ENCODE measurements around the gene NOMO2. TPM values are rescaled to one million over a fixed set of nuclear protein-coding genes. Genes with fewer than 3 reads are reported as not detected.
"Not testable (repeated sequence)": the region's sequence is repeated elsewhere in the genome, so short reads cannot be mapped to it uniquely, and the experiment has no call there.

The NOMO2 gene
- total RNA-seq, 1 experiment from 2014 or later, result 96.0 TPM

DNA sequence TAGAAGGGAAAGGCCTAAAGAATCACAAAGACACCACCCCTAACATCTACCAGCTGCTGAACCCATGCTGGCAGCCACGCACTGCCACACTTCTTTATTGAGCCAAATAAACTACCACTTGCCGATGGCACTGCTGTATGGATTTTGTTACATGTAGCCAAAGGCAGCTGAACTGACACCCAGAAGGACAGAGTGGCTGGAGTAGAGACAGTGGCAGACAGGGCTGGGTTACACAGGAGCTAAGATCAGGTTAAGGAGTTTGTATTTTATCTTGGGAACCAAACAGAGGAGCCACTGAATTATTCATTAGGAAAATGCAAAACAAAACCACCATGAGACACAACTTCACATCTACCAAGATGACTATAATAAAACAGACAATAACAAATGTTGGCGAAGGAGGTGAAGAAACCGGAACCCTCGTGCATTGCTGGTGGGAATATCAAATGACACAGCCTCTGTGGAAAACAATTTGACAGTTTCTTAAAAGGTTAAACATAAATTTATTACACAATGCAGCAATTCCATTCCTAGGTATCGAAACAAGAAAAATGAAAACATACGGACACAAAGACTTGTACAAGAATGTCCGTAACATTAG lies 35.9 kb downstream of the NOMO2 start:
- H3K9me3 Mint-ChIP-seq; ATAC-seq; POLR2A ChIA-PET; H3K27me3 Mint-ChIP-seq (ENCODE audit: low read depth); H3K27ac Mint-ChIP-seq; H3K4me1 Mint-ChIP-seq; H3K4me3 Mint-ChIP-seq; CTCF ChIA-PET; DNase-seq (ENCODE audit: low spot score): not testable (repeated sequence)
- H3K36me3 Mint-ChIP-seq, result peaks cover 10% of the 10 kb centered on the region

DNA sequence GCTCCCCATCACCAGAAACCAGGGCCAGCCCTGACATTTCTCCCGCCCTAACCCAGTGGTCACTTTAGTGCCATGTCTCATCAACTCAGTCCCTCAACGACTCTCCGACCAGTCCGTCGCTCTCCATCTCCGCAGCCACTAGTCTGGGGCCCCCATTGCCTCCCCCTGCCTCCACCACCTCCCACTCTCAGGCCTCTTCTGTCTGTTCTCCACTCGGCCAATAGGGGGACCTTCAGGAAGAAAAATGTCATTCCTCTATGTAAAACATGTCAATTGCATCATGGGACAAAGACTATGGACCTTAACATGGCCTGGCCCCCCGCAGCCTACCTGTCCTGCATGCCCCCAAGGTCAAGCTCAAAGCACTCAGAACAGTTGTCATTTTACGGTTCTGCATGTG lies 39.3 kb downstream of the NOMO2 start:
- H3K4me1 Mint-ChIP-seq; H3K9me3 Mint-ChIP-seq; H3K27ac Mint-ChIP-seq; DNase-seq (ENCODE audit: low spot score); H3K4me3 Mint-ChIP-seq; H3K27me3 Mint-ChIP-seq (ENCODE audit: low read depth); H3K36me3 Mint-ChIP-seq; CTCF ChIA-PET; POLR2A ChIA-PET: not testable (repeated sequence)
- ATAC-seq, result peak; percentile 51

DNA sequence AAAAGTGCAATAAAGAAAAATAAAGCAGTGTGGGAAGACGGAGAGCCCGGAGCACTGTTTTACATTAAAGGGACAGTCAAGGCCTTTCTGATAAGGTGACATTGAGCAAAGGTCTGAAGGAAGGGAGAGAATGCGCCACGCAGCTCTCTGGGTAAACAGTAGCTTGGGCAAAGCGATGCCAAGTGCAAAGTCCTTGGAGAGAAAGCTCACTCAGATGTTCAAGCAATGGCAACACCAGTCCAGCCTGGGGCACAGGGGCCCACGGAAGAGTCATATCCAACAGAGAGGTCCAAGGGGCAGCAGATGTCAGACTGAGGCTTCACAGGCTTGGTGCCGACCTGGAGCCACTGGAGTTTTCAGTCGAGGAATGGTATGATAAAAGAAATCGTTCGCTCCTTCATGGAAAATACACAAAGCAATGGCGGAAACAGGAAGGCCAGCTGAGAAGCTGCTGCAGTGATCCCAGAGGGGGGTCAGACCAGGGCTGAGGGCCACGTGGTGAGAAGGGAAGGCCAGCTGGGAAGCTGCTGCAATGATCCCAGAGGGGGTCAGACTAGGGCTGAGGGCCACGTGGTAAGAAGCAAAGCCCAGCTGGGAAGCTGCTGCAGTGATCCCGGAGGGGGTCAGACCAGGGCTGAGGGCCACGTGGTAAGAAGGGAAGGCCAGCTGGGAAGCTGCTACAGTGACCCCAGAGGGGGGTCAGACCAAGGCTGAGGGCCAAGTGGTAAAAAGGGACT lies 40.3 kb downstream of the NOMO2 start:
- DNase-seq (ENCODE audit: low spot score); H3K27ac Mint-ChIP-seq; H3K36me3 Mint-ChIP-seq: not testable (repeated sequence)

DNA sequence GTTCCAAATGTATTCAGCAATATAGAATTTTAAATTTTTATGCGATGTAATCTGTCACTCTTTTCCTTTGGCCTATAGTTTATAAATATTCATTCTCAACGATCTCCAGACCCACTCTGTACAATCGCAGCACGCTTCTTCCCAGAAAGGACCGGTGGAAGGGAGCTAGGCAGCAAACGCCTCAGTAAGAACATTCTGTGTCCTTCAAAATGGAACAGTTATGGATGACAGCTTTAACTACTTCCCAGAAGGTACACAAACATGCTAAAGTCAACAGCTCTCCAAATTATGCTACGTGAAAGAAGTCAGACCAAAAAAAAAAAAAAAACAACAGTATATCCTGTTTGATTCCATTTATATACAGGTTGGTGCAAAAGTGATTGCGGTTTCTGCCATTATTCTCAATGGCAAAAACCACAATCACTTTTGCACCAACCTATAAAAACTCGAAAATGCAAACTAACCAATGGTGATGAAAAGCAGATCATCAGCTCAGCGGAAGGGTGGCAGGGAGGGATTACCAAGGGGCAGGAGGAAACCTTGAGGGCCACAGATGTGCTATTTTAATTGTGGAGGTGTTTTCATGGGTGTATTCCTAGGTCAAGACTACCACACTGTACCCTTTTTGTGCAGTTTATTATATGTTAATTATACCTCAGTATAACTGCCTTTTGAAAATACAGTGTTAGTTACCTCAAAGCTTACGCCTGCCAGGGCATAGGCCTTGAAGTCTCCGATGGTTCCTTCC lies 43.2 kb downstream of the NOMO2 start:
- DNase-seq (ENCODE audit: low spot score); H3K9me3 Mint-ChIP-seq; H3K4me3 Mint-ChIP-seq; POLR2A ChIA-PET; H3K27ac Mint-ChIP-seq; ATAC-seq; CTCF ChIA-PET; H3K27me3 Mint-ChIP-seq (ENCODE audit: low read depth); H3K4me1 Mint-ChIP-seq; H3K36me3 Mint-ChIP-seq: not testable (repeated sequence)

More for the DNA sequence above, 40.3 kb downstream of the NOMO2 start:
- H3K4me3 Mint-ChIP-seq; ATAC-seq; H3K9me3 Mint-ChIP-seq; POLR2A ChIA-PET; CTCF ChIA-PET; H3K27me3 Mint-ChIP-seq (ENCODE audit: low read depth); H3K4me1 Mint-ChIP-seq: not testable (repeated sequence)

DNA sequence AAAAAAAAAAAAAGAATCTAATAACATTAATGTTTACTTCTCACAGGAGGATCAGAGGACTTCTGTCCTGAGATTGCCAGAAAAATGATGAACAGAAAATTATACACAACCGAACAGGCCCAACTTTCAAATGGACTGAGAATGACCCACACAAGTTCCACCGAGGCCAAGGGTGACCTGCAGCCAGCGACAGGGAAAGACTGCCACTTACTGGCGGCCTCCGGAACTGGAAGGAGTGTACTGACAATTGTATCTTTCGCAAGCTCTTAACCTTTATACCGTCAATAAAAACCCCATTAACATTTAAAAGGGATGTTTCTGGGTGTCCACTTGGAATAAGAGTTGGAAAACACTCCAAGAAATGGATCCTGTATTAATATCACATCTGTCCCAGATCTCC lies 63.5 kb downstream of the NOMO2 start:
- ATAC-seq, result peak; percentile 78
- H3K9me3 Mint-ChIP-seq; DNase-seq (ENCODE audit: low spot score); CTCF ChIA-PET; POLR2A ChIA-PET; H3K27me3 Mint-ChIP-seq (ENCODE audit: low read depth); H3K4me3 Mint-ChIP-seq; H3K4me1 Mint-ChIP-seq; H3K36me3 Mint-ChIP-seq; H3K27ac Mint-ChIP-seq: not testable (repeated sequence)

DNA sequence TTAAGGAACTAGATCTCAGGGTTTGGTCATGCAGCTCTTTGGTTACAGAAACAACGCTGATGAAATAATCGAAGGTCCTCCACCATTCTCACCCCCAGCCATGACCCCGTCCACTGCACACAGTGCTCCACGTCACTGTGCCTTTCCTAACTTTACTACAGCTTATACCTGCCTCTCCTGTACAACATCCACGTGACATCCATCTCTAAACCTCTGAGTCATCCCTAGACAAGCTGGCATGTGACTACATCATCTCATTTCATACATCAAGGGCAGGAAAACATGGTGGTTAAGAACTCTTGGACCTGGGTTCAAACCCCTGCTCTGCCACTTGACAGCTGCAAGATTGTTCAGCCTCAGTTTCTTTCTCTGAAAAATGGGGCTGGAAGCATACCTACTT lies 64.9 kb downstream of the NOMO2 start:
- CTCF ChIA-PET; H3K9me3 Mint-ChIP-seq; POLR2A ChIA-PET; ATAC-seq; H3K4me3 Mint-ChIP-seq; H3K27me3 Mint-ChIP-seq (ENCODE audit: low read depth); H3K27ac Mint-ChIP-seq; H3K36me3 Mint-ChIP-seq; DNase-seq (ENCODE audit: low spot score); H3K4me1 Mint-ChIP-seq: not testable (repeated sequence)

DNA sequence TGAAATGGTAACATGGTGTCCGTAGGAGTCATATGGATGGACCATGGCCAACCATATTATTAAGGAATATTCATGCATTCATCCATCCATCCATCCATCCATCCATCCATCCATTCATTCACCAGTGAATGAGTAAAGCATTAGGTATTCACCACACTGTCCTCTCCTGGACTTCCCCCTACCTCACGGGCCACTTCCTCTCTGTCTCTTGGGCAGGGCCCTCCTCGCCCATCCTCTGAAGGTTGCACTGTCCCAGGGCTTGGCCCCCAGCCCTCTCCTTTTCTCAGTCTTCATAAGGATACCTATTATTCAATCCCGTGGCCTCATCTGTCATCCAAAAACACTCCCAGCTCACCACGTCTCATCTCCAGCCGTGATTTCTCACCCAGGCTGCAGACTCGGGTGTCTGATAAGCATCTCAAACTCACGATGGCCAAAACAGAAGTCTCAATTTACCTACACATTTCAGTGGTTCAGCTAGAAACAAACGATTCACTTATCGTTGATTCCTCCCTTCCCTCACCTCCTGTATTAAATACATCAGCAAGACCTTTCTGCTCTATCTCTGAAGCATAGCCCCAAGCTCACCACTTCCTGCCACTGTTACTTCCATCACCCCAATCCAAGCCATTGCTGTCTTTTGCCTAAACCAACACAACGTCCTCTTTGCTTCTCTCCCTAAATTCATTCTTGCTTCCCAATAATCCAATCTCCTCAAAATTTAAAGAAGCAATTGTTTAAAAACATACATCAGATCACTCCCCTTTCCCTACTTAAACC lies 69.6 kb downstream of the NOMO2 start:
- H3K27ac Mint-ChIP-seq; H3K4me1 Mint-ChIP-seq; H3K4me3 Mint-ChIP-seq; POLR2A ChIA-PET; DNase-seq (ENCODE audit: low spot score); CTCF ChIA-PET; ATAC-seq; H3K9me3 Mint-ChIP-seq; H3K36me3 Mint-ChIP-seq; H3K27me3 Mint-ChIP-seq (ENCODE audit: low read depth): not testable (repeated sequence)

DNA sequence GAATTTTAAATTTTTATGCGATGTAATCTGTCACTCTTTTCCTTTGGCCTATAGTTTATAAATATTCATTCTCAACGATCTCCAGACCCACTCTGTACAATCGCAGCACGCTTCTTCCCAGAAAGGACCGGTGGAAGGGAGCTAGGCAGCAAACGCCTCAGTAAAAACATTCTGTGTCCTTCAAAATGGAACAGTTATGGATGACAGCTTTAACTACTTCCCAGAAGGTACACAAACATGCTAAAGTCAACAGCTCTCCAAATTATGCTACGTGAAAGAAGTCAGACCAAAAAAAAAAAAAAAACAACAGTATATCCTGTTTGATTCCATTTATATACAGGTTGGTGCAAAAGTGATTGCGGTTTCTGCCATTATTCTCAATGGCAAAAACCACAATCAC lies 125.9 kb downstream of the NOMO2 start:
- H3K27me3 Mint-ChIP-seq (ENCODE audit: low read depth); POLR2A ChIA-PET; H3K36me3 Mint-ChIP-seq; H3K4me1 Mint-ChIP-seq; ATAC-seq; CTCF ChIA-PET; H3K9me3 Mint-ChIP-seq; H3K4me3 Mint-ChIP-seq; H3K27ac Mint-ChIP-seq; DNase-seq (ENCODE audit: low spot score): not testable (repeated sequence)

DNA sequence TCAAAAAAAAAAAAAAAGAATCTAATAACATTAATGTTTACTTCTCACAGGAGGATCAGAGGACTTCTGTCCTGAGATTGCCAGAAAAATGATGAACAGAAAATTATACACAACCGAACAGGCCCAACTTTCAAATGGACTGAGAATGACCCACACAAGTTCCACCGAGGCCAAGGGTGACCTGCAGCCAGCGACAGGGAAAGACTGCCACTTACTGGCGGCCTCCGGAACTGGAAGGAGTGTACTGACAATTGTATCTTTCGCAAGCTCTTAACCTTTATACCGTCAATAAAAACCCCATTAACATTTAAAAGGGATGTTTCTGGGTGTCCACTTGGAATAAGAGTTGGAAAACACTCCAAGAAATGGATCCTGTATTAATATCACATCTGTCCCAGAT lies 146.1 kb downstream of the NOMO2 start:
- CTCF ChIA-PET; POLR2A ChIA-PET; H3K36me3 Mint-ChIP-seq; H3K27me3 Mint-ChIP-seq (ENCODE audit: low read depth); H3K9me3 Mint-ChIP-seq; H3K27ac Mint-ChIP-seq; DNase-seq (ENCODE audit: low spot score); H3K4me1 Mint-ChIP-seq; H3K4me3 Mint-ChIP-seq: not testable (repeated sequence)
- peak; percentile 75 for ATAC-seq

DNA sequence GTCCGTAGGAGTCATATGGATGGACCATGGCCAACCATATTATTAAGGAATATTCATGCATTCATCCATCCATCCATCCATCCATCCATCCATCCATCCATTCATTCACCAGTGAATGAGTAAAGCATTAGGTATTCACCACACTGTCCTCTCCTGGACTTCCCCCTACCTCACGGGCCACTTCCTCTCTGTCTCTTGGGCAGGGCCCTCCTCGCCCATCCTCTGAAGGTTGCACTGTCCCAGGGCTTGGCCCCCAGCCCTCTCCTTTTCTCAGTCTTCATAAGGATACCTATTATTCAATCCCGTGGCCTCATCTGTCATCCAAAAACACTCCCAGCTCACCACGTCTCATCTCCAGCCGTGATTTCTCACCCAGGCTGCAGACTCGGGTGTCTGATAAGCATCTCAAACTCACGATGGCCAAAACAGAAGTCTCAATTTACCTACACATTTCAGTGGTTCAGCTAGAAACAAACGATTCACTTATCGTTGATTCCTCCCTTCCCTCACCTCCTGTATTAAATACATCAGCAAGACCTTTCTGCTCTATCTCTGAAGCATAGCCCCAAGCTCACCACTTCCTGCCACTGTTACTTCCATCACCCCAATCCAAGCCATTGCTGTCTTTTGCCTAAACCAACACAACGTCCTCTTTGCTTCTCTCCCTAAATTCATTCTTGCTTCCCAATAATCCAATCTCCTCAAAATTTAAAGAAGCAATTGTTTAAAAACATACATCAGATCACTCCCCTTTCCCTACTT lies 152.2 kb downstream of the NOMO2 start:
- POLR2A ChIA-PET, result not testable (repeated sequence)

DNA sequence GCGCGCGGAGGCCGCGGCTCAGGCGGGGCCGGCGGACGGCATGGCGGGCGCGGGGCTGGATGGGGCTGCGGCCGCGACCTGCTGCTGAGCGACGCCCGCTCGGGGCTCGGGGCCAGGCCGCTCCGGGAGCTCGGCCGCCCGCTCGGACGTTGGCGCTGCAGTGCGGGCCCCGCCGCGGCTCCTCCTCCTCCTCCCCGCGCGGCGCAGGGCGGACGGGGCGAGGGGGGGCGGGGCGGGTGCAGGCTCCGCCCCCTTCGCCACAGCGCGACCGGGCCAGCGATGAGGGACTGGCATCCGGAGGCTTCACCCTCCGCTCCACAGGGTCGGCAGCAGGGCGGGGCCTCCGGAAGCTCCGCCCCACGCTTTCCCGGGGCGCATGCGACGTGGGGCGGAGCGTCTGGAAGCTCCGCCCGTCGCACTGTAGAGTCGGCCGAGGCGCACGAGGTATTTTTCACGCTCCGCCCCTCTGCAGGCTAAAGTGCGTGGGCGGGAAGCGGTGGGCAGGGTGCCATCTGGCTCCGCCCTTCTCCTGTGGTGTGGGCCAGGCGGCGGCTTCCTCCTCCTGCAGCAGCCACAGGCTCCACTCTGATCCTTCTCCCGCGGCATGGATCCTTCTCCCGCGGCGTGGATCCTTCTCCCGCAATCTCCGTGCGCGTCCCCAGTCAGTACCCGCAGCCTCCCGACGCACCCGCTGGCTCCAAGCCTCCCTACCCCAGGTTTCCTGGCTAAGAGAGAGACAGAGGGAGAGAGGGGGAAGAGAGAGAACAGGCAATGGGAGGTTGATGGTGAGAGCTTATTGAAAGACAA lies 159.8 kb downstream of the NOMO2 start:
- H3K27me3 Mint-ChIP-seq (ENCODE audit: low read depth); POLR2A ChIA-PET; H3K9me3 Mint-ChIP-seq; CTCF ChIA-PET; H3K36me3 Mint-ChIP-seq; H3K4me3 Mint-ChIP-seq; H3K4me1 Mint-ChIP-seq; H3K27ac Mint-ChIP-seq; DNase-seq (ENCODE audit: low spot score): not testable (repeated sequence)
- ATAC-seq, result peak; percentile 86

More for the DNA sequence above, 152.2 kb downstream of the NOMO2 start:
- H3K27ac Mint-ChIP-seq; H3K4me1 Mint-ChIP-seq; CTCF ChIA-PET; H3K36me3 Mint-ChIP-seq; H3K27me3 Mint-ChIP-seq (ENCODE audit: low read depth); H3K9me3 Mint-ChIP-seq; DNase-seq (ENCODE audit: low spot score); H3K4me3 Mint-ChIP-seq; ATAC-seq: not testable (repeated sequence)

Data from WTC11 (cell line).